Activated CD4-positive, CD25-positive, alpha-beta regulatory T cell treated with anti-CD3 and anti-CD28 coated beads, Interleukin-2, amount 50 U/mL, for 24 hours (primary cell): ENCODE results near the gene TDRD3.
"Not testable (repeated sequence)": the region's sequence is repeated elsewhere in the genome, so short reads cannot be mapped to it uniquely, and the experiment has no call there.

Experiments used
- ATAC-seq, 2 donors: fragments of 150-1000 bp; cut with Tn5 transposase; one replicate each; pipeline ENCODE4 v1.10.0; 2021; ENCODE audit warnings: mild to moderate bottlenecking in 1 of 2, moderate library complexity in 1 of 2

The TDRD3 gene

GRCh38 chr13:60396783-60397703 is at the start of gene TDRD3:
Gene TDRD3 (plus strand): TSS chr13:60397220. CDS start chr13:60397365, 145 bp downstream.
- ATAC-seq: peak; percentile 71 to 74

- no peak for ATAC-seq
Measured at GRCh38 chr13:60347690-60348089, 49.3 kb upstream of the TDRD3 start.

DNA sequence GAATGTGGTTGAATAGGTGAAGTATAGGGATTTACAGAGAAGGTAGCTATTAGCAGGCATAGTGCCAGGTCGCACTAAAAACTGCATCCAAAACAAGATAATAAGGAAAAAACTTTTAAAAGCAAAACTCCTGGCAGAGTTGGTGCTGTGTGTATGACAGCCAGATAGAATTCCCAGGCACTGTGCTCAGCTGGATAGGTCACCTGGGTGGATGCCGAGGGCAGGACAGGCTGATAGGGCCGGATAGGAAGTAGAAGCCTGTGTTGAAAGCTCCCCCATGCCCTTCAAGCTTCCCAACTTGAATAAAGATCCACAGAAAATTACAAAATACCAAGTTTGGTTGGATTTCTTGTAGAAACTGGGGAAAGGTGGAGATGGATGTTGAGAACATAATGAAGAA is 48.9 kb upstream of the TDRD3 start:
- no peak for ATAC-seq

- ATAC-seq: no peak
Measured at GRCh38 chr13:60351326-60351725, 45.7 kb upstream of the TDRD3 start.

- no peak for ATAC-seq
Measured at GRCh38 chr13:60351855-60352615, 45.0 kb upstream of the TDRD3 start.

DNA sequence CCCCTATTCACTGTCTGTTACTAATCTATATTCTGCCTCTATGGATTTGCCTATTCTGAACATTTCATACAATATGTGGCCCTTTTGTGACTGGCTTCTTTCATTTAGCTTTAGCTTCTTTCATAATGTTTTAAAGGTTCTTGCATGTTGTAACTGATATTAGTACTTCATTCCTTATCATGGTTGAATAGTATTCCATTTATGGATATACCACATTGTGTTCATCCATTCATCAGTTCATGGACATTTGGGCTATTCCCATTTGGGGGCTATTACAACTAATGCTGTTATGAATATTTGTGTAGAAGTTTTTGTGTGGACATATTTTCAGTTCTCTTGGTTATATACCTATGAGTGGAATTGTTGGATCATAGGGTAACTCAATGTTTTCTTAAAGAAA is 44.4 kb upstream of the TDRD3 start:
- ATAC-seq: no peak

DNA sequence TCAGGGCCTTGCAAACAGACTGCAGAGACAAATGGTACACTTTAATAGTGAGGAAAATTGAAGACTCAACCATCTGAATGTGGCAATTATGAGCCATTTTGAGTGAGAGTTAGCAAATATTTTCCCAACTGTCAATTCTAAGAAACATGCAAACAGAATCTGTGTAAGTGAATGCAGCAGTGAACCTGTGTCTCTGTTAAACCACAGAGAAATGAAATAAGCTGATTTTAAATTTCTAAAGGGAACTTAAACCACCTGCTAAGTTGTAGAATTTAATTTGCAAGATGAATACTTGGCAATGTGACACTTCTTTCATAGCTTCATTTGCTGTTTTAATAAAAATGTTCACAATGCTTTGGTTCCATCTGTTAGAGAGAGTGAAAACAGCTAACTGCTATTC is 42.0 kb upstream of the TDRD3 start:
- ATAC-seq: no peak

DNA sequence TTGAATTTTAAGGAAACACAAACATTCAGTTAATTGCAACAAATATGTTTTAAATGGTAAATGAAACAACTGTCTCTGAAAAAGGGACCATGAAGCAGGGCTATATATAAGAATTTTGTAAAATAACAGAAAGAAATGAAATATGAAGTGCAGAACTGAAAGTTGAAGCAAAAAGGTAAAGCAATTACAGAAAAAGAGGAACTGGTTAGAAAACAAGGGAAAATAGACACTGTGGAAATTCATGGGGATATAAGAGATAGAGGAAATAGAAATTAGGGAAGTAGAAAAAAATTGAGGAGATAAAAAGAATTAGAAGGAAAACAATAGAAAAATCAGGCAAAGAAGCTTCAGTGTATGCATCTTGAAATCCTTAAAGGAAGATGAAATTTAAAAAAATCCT is 40.0 kb upstream of the TDRD3 start:
- ATAC-seq: no peak

GRCh38 chr13:60358453-60358852 is 38.6 kb upstream of the TDRD3 start:
- ATAC-seq: no peak

DNA sequence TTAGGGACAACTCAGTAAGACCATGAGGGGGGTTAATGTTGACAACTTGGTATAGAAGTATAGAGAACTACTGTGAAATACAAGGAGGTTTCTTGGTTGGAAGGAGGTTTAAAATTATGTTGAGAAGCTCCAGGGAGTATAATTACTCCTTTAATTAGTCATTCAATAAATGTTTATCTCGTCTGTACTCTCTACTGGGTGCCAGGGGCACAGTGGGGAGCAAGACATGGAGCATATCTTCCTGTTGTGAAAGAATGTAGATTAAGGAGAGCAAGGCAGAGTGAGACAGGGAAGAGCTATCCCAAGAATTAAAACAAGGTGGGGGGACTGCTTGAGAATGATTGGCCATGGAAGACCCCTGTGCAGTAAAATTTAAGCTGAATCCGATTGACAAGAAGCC is 33.7 kb upstream of the TDRD3 start:
- ATAC-seq: no peak

GRCh38 chr13:60369242-60369641 is 27.8 kb upstream of the TDRD3 start:
- no peak for ATAC-seq

GRCh38 chr13:60370343-60370742 is 26.7 kb upstream of the TDRD3 start:
- ATAC-seq: no peak

GRCh38 chr13:60372141-60372540 is 24.9 kb upstream of the TDRD3 start:
- no peak for ATAC-seq

DNA sequence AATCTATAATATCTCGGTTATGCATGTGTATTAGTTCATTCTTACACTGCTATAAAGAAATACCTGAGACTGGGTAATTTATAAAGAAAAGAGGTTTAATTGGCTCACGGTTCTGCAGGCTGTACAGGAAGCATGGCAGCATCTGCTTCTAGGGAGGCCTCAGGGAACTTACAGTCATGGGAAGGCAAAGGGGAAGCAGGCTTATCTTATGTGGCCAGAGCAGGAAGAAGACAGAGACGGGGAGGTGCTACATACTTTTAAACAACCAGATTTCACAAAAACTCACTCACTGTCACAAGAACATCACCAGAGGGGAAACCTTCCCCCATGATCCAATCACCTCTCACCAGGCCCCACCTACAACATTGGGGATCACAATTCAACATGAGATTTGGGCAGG is 17.7 kb upstream of the TDRD3 start:
- not testable (repeated sequence) for ATAC-seq

GRCh38 chr13:60379837-60380565 is 17.0 kb upstream of the TDRD3 start:
- no peak for ATAC-seq

DNA sequence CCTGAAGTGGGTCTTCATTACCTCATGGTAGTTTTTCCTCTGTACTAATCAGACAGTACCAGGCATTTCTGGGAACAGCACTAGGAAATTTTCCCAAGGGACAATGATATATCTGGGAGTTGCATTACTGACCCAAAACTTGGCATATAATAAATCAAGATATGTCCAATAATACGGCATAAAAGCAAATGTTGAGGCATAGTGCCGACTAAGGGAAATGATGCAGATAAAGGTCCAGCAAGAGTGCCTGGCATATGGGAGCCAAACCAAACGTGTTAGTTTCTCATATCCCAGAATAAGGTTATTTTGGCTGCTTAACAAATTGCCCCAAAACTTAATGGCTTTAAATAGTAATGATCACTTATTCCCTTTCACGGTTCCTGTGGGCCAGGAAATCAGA is 12.1 kb upstream of the TDRD3 start:
- ATAC-seq: no peak

- no peak for ATAC-seq
Measured at GRCh38 chr13:60386250-60386649, 10.8 kb upstream of the TDRD3 start.

DNA sequence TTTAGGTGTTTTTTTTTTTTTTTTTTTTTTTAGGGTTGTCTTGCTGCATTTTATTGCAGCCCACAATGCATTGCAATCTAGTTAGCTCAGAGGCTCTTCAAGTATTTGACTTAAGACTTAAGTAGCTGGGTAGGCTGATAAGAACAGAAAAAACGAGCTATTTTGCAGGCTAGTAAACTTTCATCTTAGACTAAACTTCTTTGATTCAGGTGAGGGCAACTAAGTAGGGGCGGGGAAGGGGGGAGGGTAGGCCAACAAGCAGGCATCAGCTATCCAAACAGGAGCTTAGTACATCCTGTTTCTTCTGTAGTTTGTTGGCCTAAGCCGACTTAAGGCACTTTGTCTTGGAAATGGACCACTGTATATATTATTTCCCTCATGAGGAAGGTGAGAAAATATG is 4.9 kb upstream of the TDRD3 start:
- no peak for ATAC-seq

DNA sequence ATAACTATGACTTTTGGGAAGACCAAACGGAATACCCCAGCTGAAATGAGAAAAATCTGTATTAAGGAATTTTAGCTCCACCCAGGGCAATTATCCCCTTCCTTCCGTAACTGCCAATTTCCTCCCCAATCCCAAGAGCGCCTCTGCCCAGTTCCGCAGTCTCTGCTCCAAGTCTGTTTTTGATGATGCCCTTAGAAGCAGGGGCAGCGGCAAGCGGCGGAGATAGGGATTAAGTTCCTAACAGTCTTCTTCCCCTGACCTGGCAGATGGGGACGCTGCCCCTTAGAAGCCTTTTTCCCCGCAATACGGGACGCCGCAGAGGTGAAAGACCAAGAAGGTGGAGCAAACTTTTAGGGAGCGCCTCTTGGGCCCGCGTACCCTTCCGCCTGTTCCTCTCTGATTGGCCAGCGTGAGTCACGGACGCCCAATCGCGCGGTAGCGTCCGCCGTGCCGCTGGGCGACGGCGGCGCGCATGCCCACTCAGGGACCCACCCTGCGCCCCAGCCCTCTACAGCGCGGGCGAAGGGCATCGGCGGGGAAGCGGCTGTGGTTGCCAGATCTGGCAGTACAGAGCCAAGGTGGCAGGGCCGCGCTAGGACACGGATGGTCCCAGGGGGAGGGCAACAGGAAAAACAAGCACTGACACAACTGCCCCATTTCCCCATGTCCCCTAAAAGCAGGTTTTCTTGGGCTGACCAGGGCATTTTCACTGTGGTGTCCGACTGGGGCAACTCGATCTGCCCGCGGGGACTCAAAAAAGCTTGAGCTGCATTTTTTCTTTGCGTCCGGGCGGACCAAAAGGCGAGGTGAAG is 843 bp upstream of the TDRD3 start:
- peak; percentile 82 to 84 for ATAC-seq

- peak; percentile 1 to 6 for ATAC-seq
Measured at GRCh38 chr13:60397704-60398378, 821 bp downstream of the TDRD3 start.

DNA sequence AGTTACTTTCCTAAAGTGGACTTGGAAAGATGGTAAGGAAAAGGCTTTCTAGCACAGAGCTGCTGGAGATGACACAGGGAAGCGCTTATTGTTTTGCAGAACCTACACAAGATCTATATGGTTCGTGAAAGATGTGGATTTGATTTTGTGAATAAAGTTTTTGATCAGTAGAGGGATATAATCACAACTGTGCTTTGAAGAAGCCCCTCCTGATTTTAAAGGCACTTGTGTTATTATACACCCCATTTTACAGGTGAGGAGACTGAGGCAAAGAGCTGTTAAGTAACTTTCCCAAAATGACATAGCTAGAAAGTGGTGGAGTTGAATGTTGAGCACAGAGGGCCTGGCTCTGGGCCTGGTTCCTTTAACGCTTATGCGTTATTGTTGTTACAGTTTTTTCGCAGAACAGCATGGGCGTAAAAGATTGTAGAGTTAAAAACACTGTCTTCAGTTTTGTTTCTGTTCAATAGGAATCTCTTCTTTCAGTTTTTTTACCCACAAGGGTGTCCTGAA is 1.4 kb downstream of the TDRD3 start:
- ATAC-seq: no peak
